ENCODE results near the gene C12orf56. TPM values are rescaled to one million over a fixed set of nuclear protein-coding genes. Genes with fewer than 3 reads are reported as not detected.

Gene C12orf56, protein sequence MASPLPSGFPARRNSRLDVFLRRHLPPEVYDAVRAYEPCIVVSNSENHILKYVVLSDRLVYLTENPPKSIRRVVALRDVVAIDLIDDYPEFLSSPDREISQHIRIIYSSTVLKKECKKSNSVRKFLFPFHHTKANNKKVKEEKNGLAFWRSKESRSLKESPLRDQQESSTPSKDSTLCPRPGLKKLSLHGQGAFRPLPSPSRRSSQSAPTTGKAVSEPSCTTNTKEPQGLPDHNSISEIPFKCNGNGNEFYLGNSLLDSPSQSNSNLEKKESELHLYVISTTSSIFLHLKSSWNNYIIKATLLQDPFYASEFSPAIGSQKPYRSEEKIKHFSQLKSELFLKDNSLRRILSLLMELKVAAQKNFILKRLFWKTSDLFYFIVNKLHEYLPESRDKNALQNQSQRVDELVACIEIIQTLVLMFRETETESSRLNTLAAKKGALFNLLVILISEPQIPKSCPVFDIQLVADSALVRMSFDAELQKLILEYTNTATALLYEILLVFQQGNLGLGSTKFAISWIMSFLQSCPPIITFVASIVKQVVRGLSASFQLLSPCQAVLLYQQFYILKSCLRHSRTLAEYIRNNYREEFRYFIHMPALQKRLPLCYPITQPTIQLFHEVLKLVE
- 0.55 and 0.84 TPM in 2 replicates for total RNA-seq

DNA sequence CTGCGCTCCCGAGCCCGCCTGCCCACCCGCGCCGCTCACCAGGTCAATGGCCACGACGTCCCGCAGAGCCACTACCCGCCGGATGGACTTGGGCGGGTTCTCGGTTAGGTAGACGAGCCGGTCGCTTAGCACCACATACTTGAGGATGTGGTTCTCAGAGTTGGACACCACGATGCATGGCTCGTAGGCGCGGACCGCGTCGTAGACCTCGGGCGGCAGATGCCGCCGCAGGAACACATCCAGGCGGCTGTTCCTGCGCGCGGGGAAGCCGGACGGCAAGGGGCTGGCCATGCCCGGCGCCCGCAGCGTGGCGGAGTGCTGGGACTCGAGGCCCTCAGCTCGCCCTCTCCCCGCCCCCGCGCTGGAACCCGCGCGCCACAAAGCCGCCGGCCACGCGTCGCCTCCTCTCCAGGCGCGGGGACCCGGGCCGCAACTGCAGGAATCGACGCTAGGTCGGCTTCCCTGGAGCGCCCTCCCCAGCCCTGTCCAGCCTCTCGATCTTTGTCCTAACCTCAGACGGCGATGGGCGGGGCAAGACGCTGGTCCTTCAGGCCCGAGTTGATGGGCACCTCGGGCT lies at the start of gene C12orf56:
Gene C12orf56 (minus strand): TSS at position 484 of the 577 bp plus-strand sequence. CDS start 193 bp downstream, at position 291.
- no peak for TF ChIP-seq CTCF (IDR thresholded peaks at IDR 0.05; ENCODE audit: insufficient read depth, low read length, poor library complexity, severe bottlenecking)
- H3K4me3 ChIP-seq (ENCODE audit: low read depth, low read length): peak within 1 kb of the TSS; percentile 38
- peaks cover 4% of the 10 kb centered on the region for H3K27me3 ChIP-seq (ENCODE audit: control insufficient read depth, insufficient read depth, low read length)
- DNase-seq (ENCODE audit: low read depth): no peak
- no peaks in the 10 kb centered on the region for H3K36me3 ChIP-seq (ENCODE audit: control insufficient read depth, insufficient read depth, low read length)

DNA sequence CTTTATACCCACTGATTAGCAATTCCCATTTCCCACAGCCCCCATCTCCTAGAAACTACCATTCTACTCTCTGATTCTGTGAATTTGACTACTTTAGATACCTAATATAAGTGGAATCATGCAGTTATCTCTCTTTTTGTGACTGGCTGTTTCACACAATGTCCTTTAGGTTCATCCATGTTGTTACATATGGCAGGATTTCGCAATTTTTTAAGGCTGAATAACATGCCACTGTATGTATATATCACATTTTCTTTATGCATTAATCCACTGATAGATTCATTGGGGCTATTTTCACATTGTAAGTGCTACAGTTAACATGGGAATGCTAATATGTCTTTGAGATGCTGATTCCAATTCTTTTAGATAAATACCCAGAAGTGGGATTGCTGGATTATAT lies 49.5 kb upstream of the C12orf56 start:
- no peaks in the 10 kb centered on the region for H3K27me3 ChIP-seq (ENCODE audit: control insufficient read depth, insufficient read depth, low read length)
- no peak overlapping the region for H3K4me3 ChIP-seq (ENCODE audit: low read depth, low read length)
- TF ChIP-seq CTCF (IDR thresholded peaks at IDR 0.05; ENCODE audit: insufficient read depth, low read length, poor library complexity, severe bottlenecking): no peak

DNA sequence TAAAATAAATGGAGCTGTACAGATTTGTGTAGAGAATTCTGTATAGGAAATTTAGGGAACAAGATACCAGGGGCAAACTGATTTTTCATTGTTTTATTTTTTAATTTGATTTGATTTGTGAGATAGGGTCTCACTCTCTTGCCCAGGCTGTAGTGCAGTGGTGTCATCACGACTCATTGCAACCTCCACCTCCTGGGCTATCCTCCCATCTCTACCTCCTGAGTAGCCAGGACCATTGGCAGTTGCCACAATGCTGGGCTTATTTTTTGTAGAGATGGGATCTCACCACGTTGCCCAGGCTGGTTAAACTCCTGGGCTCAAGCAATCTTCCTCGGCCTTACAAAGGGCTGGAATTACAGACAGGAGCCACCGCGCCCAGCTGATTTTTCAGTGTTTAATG lies 43.4 kb upstream of the C12orf56 start:
- H3K36me3 ChIP-seq (ENCODE audit: control insufficient read depth, insufficient read depth, low read length): no peaks in the 10 kb centered on the region
- no peak overlapping the region for H3K4me3 ChIP-seq (ENCODE audit: low read depth, low read length)
- no peak for DNase-seq (ENCODE audit: low read depth)
- H3K27me3 ChIP-seq (ENCODE audit: control insufficient read depth, insufficient read depth, low read length): no peaks in the 10 kb centered on the region
- TF ChIP-seq CTCF (IDR thresholded peaks at IDR 0.05; ENCODE audit: insufficient read depth, low read length, poor library complexity, severe bottlenecking): no peak

More for the DNA sequence above, 49.5 kb upstream of the C12orf56 start:
- DNase-seq (ENCODE audit: low read depth): no peak
- H3K36me3 ChIP-seq (ENCODE audit: control insufficient read depth, insufficient read depth, low read length): no peaks in the 10 kb centered on the region

- Histone ChIP-seq H3K36me3 (ENCODE audit: control insufficient read depth, insufficient read depth, low read length) (no peaks in the 10 kb centered on the region), H3K4me3 (ENCODE audit: low read depth, low read length) (no peak overlapping the region), H3K27me3 (ENCODE audit: control insufficient read depth, insufficient read depth, low read length) (no peaks in the 10 kb centered on the region)
- TF ChIP-seq CTCF (IDR thresholded peaks at IDR 0.05; ENCODE audit: insufficient read depth, low read length, poor library complexity, severe bottlenecking): no peak
- DNase-seq (ENCODE audit: low read depth): no peak
Observed at GRCh38 chr12:64431791-64432190, 41.2 kb upstream of the C12orf56 start.

GRCh38 chr12:64430886-64431285 lies 40.3 kb upstream of the C12orf56 start:
- TF ChIP-seq CTCF (IDR thresholded peaks at IDR 0.05; ENCODE audit: insufficient read depth, low read length, poor library complexity, severe bottlenecking): no peak
- no peaks in the 10 kb centered on the region for H3K36me3 ChIP-seq (ENCODE audit: control insufficient read depth, insufficient read depth, low read length)
- DNase-seq (ENCODE audit: low read depth): no peak

More at GRCh38 chr12:64430886-64431285, 40.3 kb upstream of the C12orf56 start:
- no peak overlapping the region for H3K4me3 ChIP-seq (ENCODE audit: low read depth, low read length)
- no peaks in the 10 kb centered on the region for H3K27me3 ChIP-seq (ENCODE audit: control insufficient read depth, insufficient read depth, low read length)
